Ovary (tissue), 3 donors: ENCODE data around the gene PPP1CA.
A peak's percentile ranks its signal among the peaks of the same experiment; 100 is the strongest.

Source experiments
- POLR2A ChIP-seq: fragments of 450-650 bp; IDR thresholded peaks from one replicate; pipeline ENCODE4 v1.6.1; 2017; ENCODE audit warnings: antibody characterized with exemption, mild to moderate bottlenecking, moderate library complexity
- TF ChIP-seq, protein P1 (sequence below), 3 donors: fragments of 450-650 bp in 2 of 3; fragments of 200-600 bp in 1 of 3; IDR thresholded peaks; one replicate each; pipeline versions ENCODE4 v1.5.1 to v1.8.0; 2016 to 2022; ENCODE audit warnings: antibody characterized with exemption in 3 of 3, mild to moderate bottlenecking in 1 of 3
- donor health status: DM: no; HTN: no; CAD: no.

DNA sequence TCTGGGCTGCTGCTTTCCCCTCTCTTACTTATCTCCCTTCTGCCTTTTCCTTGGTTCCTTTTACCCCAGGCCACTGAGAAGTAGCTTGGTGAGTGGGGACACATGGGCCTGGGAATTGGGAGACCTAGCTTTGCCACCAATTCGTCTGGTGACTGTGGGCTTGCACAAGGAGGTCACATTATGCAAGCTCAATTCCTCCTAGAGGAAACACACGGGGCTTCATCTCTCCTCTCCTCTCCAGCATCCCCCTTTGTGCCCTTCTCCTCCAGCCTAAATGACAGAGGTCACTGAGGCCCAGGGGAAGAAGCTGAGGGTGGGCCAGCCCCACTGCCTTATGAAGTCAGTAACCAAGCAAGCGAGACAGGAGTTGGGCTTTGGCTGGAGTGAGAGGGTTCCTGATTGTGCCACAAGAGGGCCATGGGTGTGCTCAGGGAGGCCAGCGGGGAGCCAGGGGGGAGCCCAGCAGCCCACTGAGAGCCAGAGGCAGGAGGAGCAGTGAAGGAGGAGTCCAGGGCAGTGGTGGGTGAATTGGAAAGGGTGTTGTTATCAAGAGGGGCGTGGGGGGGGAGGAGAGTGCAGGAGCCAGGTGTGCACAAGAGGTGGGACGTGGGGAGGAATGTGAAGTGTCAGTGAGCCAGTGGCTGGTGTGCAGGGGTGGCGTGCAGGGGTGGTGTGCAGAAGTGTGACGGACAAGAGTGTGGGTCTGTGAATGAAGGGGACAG, 30.3 kb downstream of the PPP1CA start:
- TF ChIP-seq, protein P1, sequence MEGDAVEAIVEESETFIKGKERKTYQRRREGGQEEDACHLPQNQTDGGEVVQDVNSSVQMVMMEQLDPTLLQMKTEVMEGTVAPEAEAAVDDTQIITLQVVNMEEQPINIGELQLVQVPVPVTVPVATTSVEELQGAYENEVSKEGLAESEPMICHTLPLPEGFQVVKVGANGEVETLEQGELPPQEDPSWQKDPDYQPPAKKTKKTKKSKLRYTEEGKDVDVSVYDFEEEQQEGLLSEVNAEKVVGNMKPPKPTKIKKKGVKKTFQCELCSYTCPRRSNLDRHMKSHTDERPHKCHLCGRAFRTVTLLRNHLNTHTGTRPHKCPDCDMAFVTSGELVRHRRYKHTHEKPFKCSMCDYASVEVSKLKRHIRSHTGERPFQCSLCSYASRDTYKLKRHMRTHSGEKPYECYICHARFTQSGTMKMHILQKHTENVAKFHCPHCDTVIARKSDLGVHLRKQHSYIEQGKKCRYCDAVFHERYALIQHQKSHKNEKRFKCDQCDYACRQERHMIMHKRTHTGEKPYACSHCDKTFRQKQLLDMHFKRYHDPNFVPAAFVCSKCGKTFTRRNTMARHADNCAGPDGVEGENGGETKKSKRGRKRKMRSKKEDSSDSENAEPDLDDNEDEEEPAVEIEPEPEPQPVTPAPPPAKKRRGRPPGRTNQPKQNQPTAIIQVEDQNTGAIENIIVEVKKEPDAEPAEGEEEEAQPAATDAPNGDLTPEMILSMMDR (IDR thresholded peaks at IDR 0.05), result peak in 1 of 3 donors; percentile 28
- TF ChIP-seq POLR2A, result no peak
